ENCODE measurements around the gene PATE4. TPM values are rescaled to one million over a fixed set of nuclear protein-coding genes. Genes with fewer than 3 reads are reported as not detected.

Gene PATE4
- total and polyA plus RNA-seq, 2 donors (not counting 1 experiment from before 2014, with no cell fraction given): not detected

- TF ChIP-seq EZH2 (IDR thresholded peaks at IDR 0.05; ENCODE audit: low read length, missing control alignments) (no peak), CTCF (conservative IDR thresholded peaks at IDR 0.05 in 1 of 2, IDR thresholded peaks at IDR 0.05 in 1 of 2; ENCODE audit: low read depth in 1 of 2, low read length in 2 of 2) (no peak)
- Histone ChIP-seq H3K4me1 (ENCODE audit: control insufficient read depth, extremely low read depth, insufficient read depth, low read length) (no peaks in the 10 kb centered on the region), H3K9me3 (ENCODE audit: control insufficient read depth, insufficient read depth, low read depth, low read length) (no peaks in the 10 kb centered on the region), H3K4me3 (replicated peaks in 1 of 4; ENCODE audit: control extremely low read depth in 1 of 4, insufficient read depth in 1 of 4, low read depth in 3 of 4, low read length in 4 of 4) (peak overlapping the region in 2 of 4 experiments; percentile 52 to 64), H3K9ac (ENCODE audit: insufficient read depth, low read length) (no peak overlapping the region), H3K79me2 (ENCODE audit: control insufficient read depth, insufficient read depth, low read length) (no peaks in the 10 kb centered on the region), H2AFZ (ENCODE audit: low read length) (peak overlapping the region; percentile 73), H3K36me3 (ENCODE audit: control insufficient read depth, insufficient read depth, low read length) (no peaks in the 10 kb centered on the region), H4K20me1 (ENCODE audit: control insufficient read depth, extremely low read depth, insufficient read depth, low read length) (no peaks in the 10 kb centered on the region), H3K27ac (ENCODE audit: insufficient read depth, low read length) (no peak overlapping the region), H3K4me2 (ENCODE audit: extremely low read depth, insufficient read depth, low read length) (peak overlapping the region; percentile 80), H3K27me3 (ENCODE audit: control insufficient read depth, insufficient read depth, low read length) (no peaks in the 10 kb centered on the region)
- DNase-seq (ENCODE audit: low read depth in 2 of 2): no peak
These were observed 40.9 kb downstream of the PATE4 start for GRCh38 chr11:125873881-125874555.

DNA sequence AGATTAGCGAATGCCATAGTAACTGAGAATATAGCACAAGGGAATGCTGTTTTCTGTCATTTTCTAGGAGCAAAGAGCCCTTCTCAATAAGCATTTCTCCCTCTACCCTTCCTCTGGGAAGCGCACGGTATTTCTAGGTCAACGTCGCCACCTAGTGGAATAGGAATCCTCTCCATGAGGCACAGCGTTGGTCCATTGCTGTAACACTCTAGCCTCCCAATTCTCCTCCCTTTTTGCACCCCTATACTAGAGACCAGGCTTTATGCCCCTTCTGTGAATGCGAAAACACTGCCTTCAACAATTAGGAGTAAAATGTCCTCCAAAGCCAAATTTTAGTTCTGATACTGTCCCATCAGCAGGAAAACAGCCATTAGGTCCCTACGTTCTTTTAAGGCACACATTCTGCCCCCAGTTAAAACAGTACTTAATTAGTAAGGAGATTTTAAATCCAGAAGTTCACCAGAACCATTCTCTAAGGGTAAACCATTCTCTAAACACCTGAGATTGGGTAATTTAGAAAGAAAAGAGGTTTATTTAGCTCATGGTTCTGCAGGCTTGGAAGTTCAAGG, 41.5 kb downstream of the PATE4 start:
- Histone ChIP-seq H3K27ac (ENCODE audit: insufficient read depth, low read length) (no peak overlapping the region), H3K4me3 (replicated peaks in 1 of 4; ENCODE audit: control extremely low read depth in 1 of 4, insufficient read depth in 1 of 4, low read depth in 3 of 4, low read length in 4 of 4) (peak overlapping the region in 2 of 4 experiments; percentile 52 to 64), H3K9me3 (ENCODE audit: control insufficient read depth, insufficient read depth, low read depth, low read length) (no peaks in the 10 kb centered on the region), H3K4me2 (ENCODE audit: extremely low read depth, insufficient read depth, low read length) (peak overlapping the region; percentile 80), H4K20me1 (ENCODE audit: control insufficient read depth, extremely low read depth, insufficient read depth, low read length) (no peaks in the 10 kb centered on the region), H3K4me1 (ENCODE audit: control insufficient read depth, extremely low read depth, insufficient read depth, low read length) (no peaks in the 10 kb centered on the region), H3K79me2 (ENCODE audit: control insufficient read depth, insufficient read depth, low read length) (no peaks in the 10 kb centered on the region), H2AFZ (ENCODE audit: low read length) (peak overlapping the region; percentile 73), H3K27me3 (ENCODE audit: control insufficient read depth, insufficient read depth, low read length) (no peaks in the 10 kb centered on the region), H3K36me3 (ENCODE audit: control insufficient read depth, insufficient read depth, low read length) (no peaks in the 10 kb centered on the region), H3K9ac (ENCODE audit: insufficient read depth, low read length) (no peak overlapping the region)
- TF ChIP-seq CTCF (conservative IDR thresholded peaks at IDR 0.05 in 1 of 2, IDR thresholded peaks at IDR 0.05 in 1 of 2; ENCODE audit: low read depth in 1 of 2, low read length in 2 of 2) (peak; percentile 85 to 89), EZH2 (IDR thresholded peaks at IDR 0.05; ENCODE audit: low read length, missing control alignments) (no peak)
- peak; percentile 49 to 80 for DNase-seq (ENCODE audit: low read depth in 2 of 2)

DNA sequence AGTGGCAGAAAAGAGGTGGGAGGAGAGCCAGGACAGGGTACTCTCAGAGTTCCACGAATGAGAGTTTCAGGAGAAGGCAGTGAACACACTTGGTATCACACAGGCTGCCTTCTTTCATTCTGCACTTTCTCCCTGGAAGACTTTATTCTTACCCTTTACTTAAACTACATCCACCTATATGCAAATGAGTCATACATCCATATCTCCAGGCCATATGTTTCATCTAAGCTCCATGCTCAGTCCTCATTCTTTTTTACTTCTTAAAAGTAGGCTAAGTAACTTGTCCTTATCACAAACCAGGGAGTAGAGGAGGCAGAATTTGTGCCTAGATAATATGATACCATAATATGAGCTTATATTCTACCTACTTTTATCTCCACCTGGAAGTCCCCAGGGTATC, 48.2 kb downstream of the PATE4 start:
- Histone ChIP-seq H3K9me3 (ENCODE audit: control insufficient read depth, insufficient read depth, low read depth, low read length) (no peaks in the 10 kb centered on the region), H3K27me3 (ENCODE audit: control insufficient read depth, insufficient read depth, low read length) (no peaks in the 10 kb centered on the region), H3K36me3 (ENCODE audit: control insufficient read depth, insufficient read depth, low read length) (no peaks in the 10 kb centered on the region), H3K4me3 (replicated peaks in 1 of 4; ENCODE audit: control extremely low read depth in 1 of 4, insufficient read depth in 1 of 4, low read depth in 3 of 4, low read length in 4 of 4) (no peak overlapping the region), H3K27ac (ENCODE audit: insufficient read depth, low read length) (no peak overlapping the region), H3K4me1 (ENCODE audit: control insufficient read depth, extremely low read depth, insufficient read depth, low read length) (no peaks in the 10 kb centered on the region), H3K4me2 (ENCODE audit: extremely low read depth, insufficient read depth, low read length) (no peak overlapping the region), H2AFZ (ENCODE audit: low read length) (no peak overlapping the region), H3K79me2 (ENCODE audit: control insufficient read depth, insufficient read depth, low read length) (no peaks in the 10 kb centered on the region), H3K9ac (ENCODE audit: insufficient read depth, low read length) (no peak overlapping the region), H4K20me1 (ENCODE audit: control insufficient read depth, extremely low read depth, insufficient read depth, low read length) (no peaks in the 10 kb centered on the region)
- no peak for DNase-seq (ENCODE audit: low read depth in 2 of 2)
- no peak for TF ChIP-seq EZH2 (IDR thresholded peaks at IDR 0.05; ENCODE audit: low read length, missing control alignments)
- no peak for TF ChIP-seq CTCF (conservative IDR thresholded peaks at IDR 0.05 in 1 of 2, IDR thresholded peaks at IDR 0.05 in 1 of 2; ENCODE audit: low read depth in 1 of 2, low read length in 2 of 2)
